HK-2 (cell line): Measurements from ENCODE around the gene STK38L.

Experiments used
- DNase-seq: peaks from one replicate; pipeline ENCODE4 v3.0.0-alpha.2; 2018; ENCODE audit not compliant: unreplicated experiment

STK38L gene

DNA sequence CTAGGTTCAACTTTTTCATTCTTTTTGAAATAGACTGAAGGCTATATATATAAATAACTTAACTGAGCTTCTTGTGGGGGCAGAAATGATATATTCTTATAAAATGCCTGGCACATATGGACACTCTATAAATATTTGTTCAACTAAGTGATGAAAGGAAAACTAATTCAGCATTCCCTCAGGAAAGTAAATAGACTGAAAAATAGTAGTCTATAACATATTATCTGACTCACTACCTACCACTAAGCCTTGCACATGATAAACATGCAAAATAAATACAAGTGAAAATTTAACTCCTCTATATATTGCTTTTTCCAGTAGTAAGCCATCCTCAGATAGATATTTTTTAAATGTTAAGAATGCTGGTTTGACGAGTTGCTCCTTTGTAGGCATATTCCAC lies 72.9 kb downstream of the STK38L start:
- DNase-seq, result no peak

DNA sequence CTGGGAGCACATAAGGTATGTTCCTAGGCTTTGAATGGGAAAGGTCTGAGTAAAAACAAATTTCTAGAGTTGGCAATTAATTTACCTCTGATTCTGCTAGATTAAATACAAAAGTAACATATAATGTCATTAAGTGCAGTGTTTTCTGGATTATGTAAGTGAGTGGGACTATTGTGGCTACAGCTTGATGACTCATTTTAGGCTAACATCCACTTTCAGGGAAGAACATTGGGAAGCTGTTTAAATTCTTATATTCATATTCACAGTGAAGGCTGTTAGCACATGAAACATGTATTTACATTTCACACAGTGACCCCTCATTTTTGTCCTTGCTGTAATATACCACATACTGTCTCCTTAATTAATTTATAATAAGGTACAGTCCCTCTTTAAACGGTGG lies 75.3 kb downstream of the STK38L start:
- DNase-seq, result no peak

DNA sequence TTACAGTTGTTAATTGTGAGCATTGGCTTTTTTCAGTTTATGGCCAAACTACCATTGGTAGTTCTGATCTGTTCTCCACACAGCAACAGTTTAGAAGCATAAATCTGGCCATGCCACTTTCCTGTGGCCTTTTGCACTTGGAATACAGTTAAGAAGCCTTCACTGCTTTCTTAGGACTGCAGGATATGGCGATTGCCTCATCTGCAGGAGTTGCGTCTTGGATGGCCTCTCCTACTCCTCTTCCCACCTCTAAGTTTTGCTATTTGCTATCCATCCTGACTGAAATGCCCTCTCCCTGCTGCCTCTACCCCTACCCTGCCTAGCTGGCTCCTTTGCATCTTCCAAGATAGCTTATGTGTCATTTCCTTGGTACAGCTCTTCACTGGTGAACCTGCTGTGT lies 75.8 kb downstream of the STK38L start:
- no peak for DNase-seq

GRCh38 chr12:27324530-27324929 lies 80.4 kb downstream of the STK38L start:
- DNase-seq, result no peak

DNA sequence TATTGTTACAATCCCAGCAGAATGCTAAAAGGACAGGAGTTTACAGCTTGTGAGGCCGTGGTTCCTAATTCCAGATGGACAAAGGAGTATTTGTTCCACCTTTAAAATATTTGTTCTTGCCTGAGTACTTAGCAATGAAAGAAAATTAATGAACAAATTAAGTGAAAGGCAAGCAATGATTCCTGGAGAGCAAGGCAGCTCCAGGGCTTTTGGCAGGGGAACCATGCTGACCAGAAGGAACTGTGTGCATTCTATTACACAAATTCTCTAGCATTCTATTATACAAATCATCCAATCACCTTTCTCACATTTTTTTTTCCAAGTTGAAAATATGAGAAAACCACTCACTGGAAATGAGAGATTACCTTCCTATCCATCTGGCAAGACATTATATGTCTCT lies 86.8 kb downstream of the STK38L start:
- DNase-seq, result no peak

- DNase-seq, result peak; percentile 22
Observed at GRCh38 chr12:27331291-27331926, 87.3 kb downstream of the STK38L start.

- DNase-seq, result peak; percentile 21
Observed at GRCh38 chr12:27331927-27332324, 87.8 kb downstream of the STK38L start.

GRCh38 chr12:27332407-27332713 lies 88.3 kb downstream of the STK38L start:
- no peak for DNase-seq

DNA sequence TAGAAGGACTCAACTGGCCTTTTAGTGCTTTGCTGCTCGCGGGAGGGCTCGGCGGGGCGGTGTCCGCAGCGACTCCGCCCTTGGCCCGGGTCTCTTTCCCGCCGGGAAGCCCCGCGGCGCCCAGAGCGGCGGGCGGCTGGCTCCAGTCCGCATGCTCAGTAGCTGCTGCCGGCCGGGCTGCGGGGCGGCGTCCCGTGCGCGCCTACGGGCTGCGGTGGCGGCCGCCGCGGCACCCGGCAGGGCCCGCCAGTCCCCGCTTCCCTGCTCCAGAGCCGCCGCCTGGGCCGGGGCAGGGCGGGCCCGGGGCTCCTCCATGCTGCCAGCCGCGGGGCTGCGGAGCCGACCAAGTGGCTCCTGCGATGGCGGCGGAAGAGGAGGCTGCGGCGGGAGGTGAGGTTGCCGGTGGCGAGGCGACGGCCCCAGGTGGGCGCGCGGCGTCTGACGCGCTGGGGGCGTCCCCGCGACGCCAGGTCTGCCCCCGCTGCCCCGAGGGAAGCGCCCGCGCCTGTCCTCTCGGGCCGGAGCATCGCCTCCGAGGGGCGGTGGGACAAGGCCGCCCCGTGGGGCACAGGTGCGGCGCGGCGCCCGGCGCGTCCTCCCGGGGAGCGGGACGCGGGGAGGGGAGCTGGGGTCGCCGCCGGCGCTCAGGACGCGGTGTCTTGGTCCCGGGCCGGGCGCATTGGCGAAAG lies 88.8 kb downstream of the STK38L start, which contains the start of gene BMAL2:
Gene BMAL2 (plus strand): TSS at position 123 of the 689 bp plus-strand sequence. CDS start 237 bp downstream, at position 360.
- DNase-seq, result peak; percentile 68

- DNase-seq, result peak; percentile 50
Observed at GRCh38 chr12:27333403-27334009, 89.4 kb downstream of the STK38L start.

DNA sequence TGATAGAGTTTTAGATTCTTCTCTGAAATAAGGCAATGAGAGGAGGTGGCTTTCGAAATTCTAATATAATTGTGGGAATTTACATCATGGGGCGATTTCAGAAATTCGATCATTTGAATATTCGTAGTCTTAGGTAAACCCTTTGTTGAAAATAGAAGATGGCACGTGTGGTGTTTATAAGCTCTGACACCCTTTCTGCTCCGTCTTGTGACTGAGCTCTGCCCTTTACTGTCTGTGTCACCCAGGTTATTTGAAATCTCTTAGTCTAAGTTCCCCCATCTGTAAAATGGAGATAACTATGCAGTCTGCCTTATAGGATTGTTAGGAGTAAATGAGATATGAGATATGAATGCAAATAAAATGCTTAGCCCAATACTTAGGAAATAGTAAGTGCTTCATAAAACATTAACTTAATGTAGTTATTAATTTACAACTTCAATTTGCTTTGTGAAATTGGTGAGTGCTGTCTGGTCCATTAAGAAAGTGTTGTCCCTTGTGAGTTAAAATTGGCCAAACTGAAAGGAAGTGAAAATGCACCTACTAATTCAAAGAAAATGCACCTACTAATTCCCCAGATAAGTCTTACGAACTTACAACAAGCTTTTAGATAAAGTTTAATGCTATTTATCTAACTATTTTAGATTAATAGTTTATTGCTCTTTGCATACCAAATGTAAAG lies 90.1 kb downstream of the STK38L start:
- DNase-seq, result no peak

GRCh38 chr12:27334721-27335082 lies 90.6 kb downstream of the STK38L start:
- DNase-seq, result no peak

DNA sequence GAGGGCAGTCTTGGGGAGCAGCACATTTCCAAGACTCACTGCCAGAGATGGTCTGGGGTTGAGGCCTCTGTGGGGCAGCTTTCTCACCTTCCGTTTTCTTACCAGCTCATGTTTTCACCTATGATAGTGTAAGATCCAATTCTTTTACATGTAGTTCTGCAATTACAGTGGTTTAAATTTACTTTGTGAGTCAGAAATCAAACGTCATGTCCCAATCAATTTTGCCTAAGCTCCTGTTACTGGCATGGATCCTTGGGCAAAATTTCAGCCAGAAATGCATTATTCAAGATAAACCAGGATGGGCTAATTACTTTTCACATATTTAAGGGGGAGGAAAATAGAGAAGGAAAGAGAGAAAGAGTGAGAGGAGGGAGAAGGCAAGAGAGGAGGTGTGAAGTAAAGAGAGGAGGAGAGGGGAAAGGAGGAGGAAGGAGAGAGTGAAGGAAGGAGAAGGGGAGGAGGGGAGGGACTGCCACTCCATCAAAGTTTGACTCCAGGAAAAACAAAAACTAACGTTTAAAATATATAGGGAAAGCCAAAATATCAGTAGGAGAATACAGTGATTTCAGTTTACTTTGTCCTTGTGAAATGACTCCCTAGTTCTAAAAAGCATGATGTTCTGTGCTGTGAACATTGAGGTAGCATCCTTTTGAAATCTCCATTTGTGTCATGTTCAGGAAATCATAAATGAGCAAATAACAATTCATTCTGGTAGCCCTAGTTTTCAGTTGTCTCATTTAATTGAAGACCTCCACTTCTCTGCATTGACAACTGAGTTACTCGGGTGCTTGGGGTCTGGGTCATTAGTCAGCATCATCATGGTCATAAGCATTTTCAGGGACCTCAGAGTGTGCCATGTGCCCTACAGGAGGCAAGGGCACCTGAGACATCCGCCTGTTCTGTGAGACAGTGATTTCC lies 91.5 kb downstream of the STK38L start:
- DNase-seq, result no peak

GRCh38 chr12:27336282-27336653 lies 92.2 kb downstream of the STK38L start:
- no peak for DNase-seq

- no peak for DNase-seq
Observed at GRCh38 chr12:27337376-27337775, 93.3 kb downstream of the STK38L start.

GRCh38 chr12:27338473-27338872 lies 94.4 kb downstream of the STK38L start:
- DNase-seq, result no peak

- no peak for DNase-seq
Observed at GRCh38 chr12:27340971-27341370, 96.9 kb downstream of the STK38L start.

DNA sequence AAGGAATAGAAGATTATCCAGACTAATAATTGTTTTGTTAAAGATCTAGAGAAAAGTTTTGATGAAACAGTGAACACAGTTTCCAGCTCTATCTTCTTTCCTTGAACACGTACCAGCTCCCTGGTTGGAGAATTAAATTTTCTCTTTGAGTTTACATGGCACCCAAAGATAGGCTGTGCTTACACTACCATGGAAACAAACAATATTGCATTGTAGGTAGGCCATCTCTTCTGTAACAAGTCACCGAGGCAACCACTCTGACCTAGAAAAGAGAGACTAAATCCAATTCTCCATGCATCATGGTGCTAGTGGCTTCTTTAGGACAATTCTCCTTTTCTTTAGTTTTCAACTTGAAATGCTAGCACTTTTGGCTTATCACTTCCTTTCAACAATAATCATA lies 98.5 kb downstream of the STK38L start:
- no peak for DNase-seq

- DNase-seq, result no peak
Observed at GRCh38 chr12:27343255-27344000, 99.3 kb downstream of the STK38L start.

DNA sequence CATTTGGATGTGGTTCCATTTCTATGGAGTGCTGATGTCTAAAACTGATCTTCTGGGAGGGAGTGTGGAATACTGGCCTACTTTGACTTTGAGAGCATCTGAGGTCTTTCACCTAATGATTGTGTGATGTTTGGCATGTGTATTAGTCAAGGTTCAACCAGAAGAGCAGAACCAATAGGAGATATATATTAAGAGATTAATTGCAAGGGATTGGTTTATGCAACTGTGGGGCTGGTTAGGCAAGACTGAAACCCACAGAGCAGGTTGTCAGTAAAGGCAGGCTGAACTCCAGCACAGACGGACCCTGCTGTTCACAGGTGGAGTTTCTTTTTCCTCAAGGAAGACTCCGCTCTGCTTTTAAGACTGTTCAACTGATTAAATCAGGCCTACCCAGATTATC lies 100.2 kb downstream of the STK38L start:
- no peak for DNase-seq

DNA sequence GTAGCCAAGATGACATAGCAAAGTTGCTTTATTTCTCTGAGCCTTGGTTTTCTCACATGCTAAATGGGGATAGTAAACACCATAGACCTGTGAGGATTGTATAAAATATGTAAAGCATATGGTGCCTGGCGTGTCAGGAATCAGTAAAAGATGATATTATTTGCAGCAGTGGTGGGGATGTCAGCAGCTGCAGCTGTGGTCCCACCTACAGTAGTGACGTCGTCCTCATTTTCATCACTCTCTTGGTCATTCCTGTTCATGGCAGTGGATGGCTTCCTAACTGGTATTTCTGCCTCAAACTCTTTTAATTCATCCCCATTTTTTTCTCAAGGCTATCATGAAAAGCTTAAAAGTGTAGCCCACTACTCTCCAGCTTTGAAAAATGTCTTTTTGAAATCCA lies 100.7 kb downstream of the STK38L start:
- no peak for DNase-seq
